Body of pancreas (tissue), 4 donors: Measurements from ENCODE around the gene TC2N. TPM values are rescaled to one million over a fixed set of nuclear protein-coding genes. Genes with fewer than 3 reads are reported as not detected.
"Not testable (repeated sequence)": the region's sequence is repeated elsewhere in the genome, so short reads cannot be mapped to it uniquely, and the experiment has no call there.

ENCODE experiments used
- ATAC-seq: fragments of 150-250 bp; one replicate; pipeline ENCODE4 v1.9.1; 2016
- DNase-seq, 4 donors: peaks; one replicate each; pipeline ENCODE4 v3.0.0-alpha.2; 2019
- H3K27ac ChIP-seq, 4 donors: fragments of 200-600 bp; sonication (generic); 1 replicate in 3 of 4; 2 replicates in 1 of 4; pipeline versions ENCODE4 v1.5.1 to v1.6.1; 2016 to 2019; ENCODE audit warnings: mild to moderate bottlenecking in 1 of 4, mixed read lengths in 1 of 4, moderate library complexity in 1 of 4
- H3K27me3 ChIP-seq, 2 donors: fragments of 200-600 bp; sonication (generic); one replicate each; pipeline ENCODE4 v1.6.0; 2016; ENCODE audit warnings: mild to moderate bottlenecking in 1 of 2
- H3K36me3 ChIP-seq, 2 donors: fragments of 200-600 bp; sonication (generic); replicated peaks in 1 of 2; 2 replicates each; pipeline ENCODE4 v1.5.1; 2016; ENCODE audit warnings: low read depth in 2 of 2; ENCODE audit not compliant: insufficient read depth in 1 of 2
- H3K4me1 ChIP-seq: fragments of 200-600 bp; sonication (generic); one replicate; pipeline ENCODE4 v1.6.0; 2016
- H3K4me3 ChIP-seq, 2 donors: fragments of 200-600 bp; sonication (generic); 1 replicate in 1 of 2; 2 replicates in 1 of 2; pipeline ENCODE4 v1.5.1; 2016 to 2019
- H3K9me3 ChIP-seq, 3 donors: fragments of 200-600 bp; sonication (generic); 1 replicate in 2 of 3; 2 replicates in 1 of 3; pipeline ENCODE4 v1.5.1; 2016
- POLR2A ChIP-seq, 3 donors: fragments of 450-650 bp; IDR thresholded peaks; one replicate each; pipeline ENCODE4 v1.6.1; 2016; ENCODE audit warnings: antibody characterized with exemption in 3 of 3, mild to moderate bottlenecking in 2 of 3
- WGBS, 2 donors: methylation state at CpG; one replicate each; pipeline ENCODE4 v1.1.5; 2017; 5-methylcytosine and 5-hydroxymethylcytosine counted together
- intact Hi-C: fragments of 100-400 bp; cut with DNase I; formaldehyde crosslinking; loops from one replicate; pipeline ENCODE4 v1.15.1; 2023
- total RNA-seq, 2 donors: library from RNA; depleted of rRNA; stranded (reverse); fragments of >200 nt; gene quantifications; one replicate each; pipeline ENCODE4 v1.1.0, GENCODE V29; 2016
- TF ChIP-seq, protein P1 (sequence below), 7 experiments: fragments of 450-650 bp in 4 of 7; fragments of 200-600 bp in 3 of 7; sonication (generic) in 3 of 7; IDR thresholded peaks; one replicate each; pipeline ENCODE4 v1.5.1; 2016 to 2019; ENCODE audit warnings: antibody characterized with exemption in 7 of 7

Gene TC2N
- total RNA-seq, 2 donors from 2014 or later: 105 to 168 TPM

DNA sequence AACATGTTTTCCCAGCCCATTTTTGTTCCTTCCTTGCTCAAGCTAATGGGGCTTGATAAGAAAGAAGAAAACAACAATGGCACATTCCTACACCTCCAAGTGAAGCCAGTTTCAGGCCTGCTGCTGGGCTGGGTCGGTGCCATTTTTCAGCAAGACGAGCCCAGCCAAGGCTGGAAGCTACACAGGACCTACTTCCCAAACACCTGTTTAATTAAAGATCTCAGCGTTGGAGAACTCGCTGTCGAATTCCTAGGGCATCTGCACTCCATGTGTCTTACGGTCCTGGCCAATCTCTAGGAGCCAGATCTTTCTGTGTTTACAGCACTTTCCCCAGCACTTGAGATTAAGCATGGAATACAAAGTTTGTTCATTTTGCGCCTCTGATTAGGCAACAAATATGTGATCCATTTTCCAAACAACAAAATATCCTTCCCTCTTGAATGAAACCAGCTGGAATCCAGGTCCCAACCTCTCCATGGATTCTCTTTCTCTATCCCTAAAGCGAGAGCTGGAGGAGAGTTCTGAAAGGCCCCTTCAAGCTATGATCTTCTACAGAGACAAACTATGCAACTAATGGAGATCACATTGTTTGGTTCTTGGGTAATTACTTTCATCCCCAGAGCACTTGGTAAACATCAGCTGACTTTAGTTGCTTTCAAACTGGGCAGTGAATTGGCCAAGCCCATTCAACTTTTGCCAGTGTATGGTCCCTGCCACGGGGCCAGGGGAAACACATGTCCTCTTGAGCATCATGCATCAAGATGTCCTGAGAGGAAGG lies 34.3 kb upstream of the TC2N start:
- Histone ChIP-seq H3K4me3 (no peak overlapping the region), H3K4me1 (peaks cover 100% of the 10 kb centered on the region), H3K27me3 (no peaks in the 10 kb centered on the region), H3K36me3 (no peaks in the 10 kb centered on the region), H3K9me3 (no peaks in the 10 kb centered on the region), H3K27ac (peak overlapping the region; percentile 64 to 92 (median 92))
- intact Hi-C loops: no loop called here
- WGBS, 2 donors: 42 to 46% methylated on average over 9 of the region's 9 CpGs
- TF ChIP-seq, protein P1, sequence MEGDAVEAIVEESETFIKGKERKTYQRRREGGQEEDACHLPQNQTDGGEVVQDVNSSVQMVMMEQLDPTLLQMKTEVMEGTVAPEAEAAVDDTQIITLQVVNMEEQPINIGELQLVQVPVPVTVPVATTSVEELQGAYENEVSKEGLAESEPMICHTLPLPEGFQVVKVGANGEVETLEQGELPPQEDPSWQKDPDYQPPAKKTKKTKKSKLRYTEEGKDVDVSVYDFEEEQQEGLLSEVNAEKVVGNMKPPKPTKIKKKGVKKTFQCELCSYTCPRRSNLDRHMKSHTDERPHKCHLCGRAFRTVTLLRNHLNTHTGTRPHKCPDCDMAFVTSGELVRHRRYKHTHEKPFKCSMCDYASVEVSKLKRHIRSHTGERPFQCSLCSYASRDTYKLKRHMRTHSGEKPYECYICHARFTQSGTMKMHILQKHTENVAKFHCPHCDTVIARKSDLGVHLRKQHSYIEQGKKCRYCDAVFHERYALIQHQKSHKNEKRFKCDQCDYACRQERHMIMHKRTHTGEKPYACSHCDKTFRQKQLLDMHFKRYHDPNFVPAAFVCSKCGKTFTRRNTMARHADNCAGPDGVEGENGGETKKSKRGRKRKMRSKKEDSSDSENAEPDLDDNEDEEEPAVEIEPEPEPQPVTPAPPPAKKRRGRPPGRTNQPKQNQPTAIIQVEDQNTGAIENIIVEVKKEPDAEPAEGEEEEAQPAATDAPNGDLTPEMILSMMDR (IDR thresholded peaks at IDR 0.05): no peak
- TF ChIP-seq POLR2A (IDR thresholded peaks at IDR 0.05): no peak
- DNase-seq (peak; percentile 69 to 76 (median 72)), ATAC-seq (peak; percentile 7)

DNA sequence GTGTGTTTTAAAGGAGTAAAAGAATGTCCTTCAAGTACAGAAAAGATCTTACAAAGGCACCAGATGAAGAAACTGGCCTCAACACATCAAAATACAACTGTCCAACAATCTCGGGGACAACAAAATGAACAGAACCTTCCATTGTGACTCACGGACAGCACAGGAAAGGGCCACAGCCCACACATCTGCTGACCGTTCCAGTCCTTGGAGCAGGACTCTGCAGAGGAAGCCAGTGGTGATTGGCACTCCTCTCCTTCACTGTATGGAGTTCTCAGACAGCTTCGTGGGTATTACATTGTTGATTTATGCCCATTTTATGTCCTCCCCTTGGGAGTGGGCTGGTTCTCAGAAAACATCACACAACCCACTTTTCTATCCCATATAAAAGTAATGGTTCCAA lies 32.5 kb upstream of the TC2N start:
- Histone ChIP-seq H3K36me3 (no peaks in the 10 kb centered on the region), H3K9me3 (no peaks in the 10 kb centered on the region), H3K4me1 (peaks cover 85% of the 10 kb centered on the region), H3K27ac (peak overlapping the region; percentile 83 to 92 (median 88)), H3K4me3 (no peak overlapping the region), H3K27me3 (no peaks in the 10 kb centered on the region)
- ATAC-seq: no peak
- peak in 1 of 4 donors; percentile 44 for DNase-seq
- WGBS, 2 donors: 39 to 41% methylated on average over 4 of the region's 4 CpGs
- intact Hi-C loops: no loop called here
- TF ChIP-seq, protein P1 (IDR thresholded peaks at IDR 0.05): no peak
- TF ChIP-seq POLR2A (IDR thresholded peaks at IDR 0.05): no peak

DNA sequence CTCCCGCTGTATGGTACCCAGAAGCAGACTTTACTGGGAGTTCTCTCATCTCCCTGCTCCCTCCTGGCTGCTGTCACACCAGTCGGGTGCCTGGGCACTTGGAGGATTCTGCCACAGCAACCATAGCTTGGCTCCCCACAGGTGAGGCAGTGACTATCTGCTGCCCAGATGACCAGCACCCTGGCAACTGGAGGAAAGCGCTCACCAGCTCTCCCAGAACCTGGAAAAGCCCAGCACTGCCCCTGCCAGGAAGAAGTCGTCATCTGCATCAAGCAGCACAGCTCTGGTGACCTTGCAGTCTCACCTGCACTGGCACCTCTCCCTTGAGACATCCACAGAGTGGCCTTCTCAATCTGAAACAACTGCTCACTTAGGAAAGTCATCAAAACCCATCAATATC lies 31.9 kb upstream of the TC2N start:
- TF ChIP-seq, protein P1 (IDR thresholded peaks at IDR 0.05): peak in 4 of 7 experiments; percentile 39 to 64 (median 44)
- peak in 2 of 3 donors; percentile 41 to 55 for TF ChIP-seq POLR2A (IDR thresholded peaks at IDR 0.05)
- ATAC-seq: peak; percentile 81
- Histone ChIP-seq H3K27me3 (no peaks in the 10 kb centered on the region), H3K27ac (peak overlapping the region; percentile 83 to 92 (median 88)), H3K4me3 (no peak overlapping the region), H3K36me3 (no peaks in the 10 kb centered on the region), H3K9me3 (no peaks in the 10 kb centered on the region), H3K4me1 (peaks cover 79% of the 10 kb centered on the region)
- intact Hi-C loops: no loop called here
- DNase-seq: peak; percentile 88 to 95 (median 94)
- 41 to 44% methylated on average over 3 to 4 of the region's 4 CpGs for WGBS, 2 donors

DNA sequence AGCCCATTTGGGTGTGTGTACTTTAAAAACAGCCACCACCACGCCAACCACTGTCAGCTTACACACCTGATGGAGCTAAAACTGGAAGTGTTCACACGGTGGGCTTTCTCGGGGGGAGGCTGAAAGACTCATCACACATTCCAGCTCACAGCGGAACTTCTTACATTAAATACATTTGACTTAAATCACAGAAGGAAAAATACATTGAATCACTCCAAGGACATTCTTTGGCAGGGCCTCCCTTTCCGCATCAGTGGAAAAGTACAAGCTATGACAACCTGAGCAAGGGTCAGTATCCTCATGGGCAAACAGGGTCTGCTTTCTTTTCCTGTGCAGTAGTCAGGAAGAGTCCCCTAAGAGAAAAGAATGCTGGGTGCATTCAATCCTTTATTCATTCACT lies 31.0 kb upstream of the TC2N start:
- 30 to 56% methylated on average over 5 of the region's 5 CpGs for WGBS, 2 donors
- H3K36me3 ChIP-seq: no peaks in the 10 kb centered on the region
- no peaks in the 10 kb centered on the region for H3K9me3 ChIP-seq
- intact Hi-C loops: no loop called here
- ATAC-seq: peak; percentile 30
- DNase-seq: peak in 3 of 4 donors; percentile 69 to 74 (median 71)
- H3K27ac ChIP-seq: peak overlapping the region; percentile 85 to 92 (median 89)
- peaks cover 71% of the 10 kb centered on the region for H3K4me1 ChIP-seq
- no peaks in the 10 kb centered on the region for H3K27me3 ChIP-seq
- TF ChIP-seq, protein P1 (IDR thresholded peaks at IDR 0.05): no peak
- no peak overlapping the region for H3K4me3 ChIP-seq

DNA sequence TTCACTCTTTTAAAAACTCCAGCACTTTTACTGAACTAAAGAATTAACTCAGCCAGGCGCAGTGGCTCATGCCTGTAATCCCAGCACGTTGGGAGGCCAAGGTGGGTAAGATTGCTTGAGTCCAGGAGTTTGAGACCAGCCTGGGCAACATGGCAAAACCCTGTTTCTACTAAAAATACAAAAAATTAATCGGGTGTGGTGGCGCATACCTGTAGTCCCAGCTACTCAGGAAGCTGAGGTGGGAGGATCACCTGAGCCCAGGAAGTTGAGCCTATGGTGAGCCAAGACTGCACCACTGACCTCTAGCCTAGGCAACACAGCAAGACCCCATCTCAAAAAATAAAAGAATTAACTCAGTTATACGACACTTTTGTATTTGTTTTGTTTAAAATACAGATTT lies 30.4 kb upstream of the TC2N start:
- H3K36me3 ChIP-seq, H3K9me3 ChIP-seq, DNase-seq, intact Hi-C loops, H3K27me3 ChIP-seq, H3K4me3 ChIP-seq, ATAC-seq: not testable (repeated sequence)
- 83 to 86% methylated on average over 5 of the region's 5 CpGs for WGBS, 2 donors
- peak overlapping the region; percentile 85 to 92 (median 89) for H3K27ac ChIP-seq
- H3K4me1 ChIP-seq: peaks cover 65% of the 10 kb centered on the region
